NOMO-1 (cell line): ENCODE data around the gene PRPF18.
"Not testable (repeated sequence)": the region's sequence is repeated elsewhere in the genome, so short reads cannot be mapped to it uniquely, and the experiment has no call there.

Experiments
- DNase-seq, 2 experiments: peaks; one replicate each; lab custom pipeline; 2025; ENCODE audit not compliant: unreplicated experiment in 2 of 2; lab: John Stamatoyannopoulos, UW

PRPF18 gene, protein sequence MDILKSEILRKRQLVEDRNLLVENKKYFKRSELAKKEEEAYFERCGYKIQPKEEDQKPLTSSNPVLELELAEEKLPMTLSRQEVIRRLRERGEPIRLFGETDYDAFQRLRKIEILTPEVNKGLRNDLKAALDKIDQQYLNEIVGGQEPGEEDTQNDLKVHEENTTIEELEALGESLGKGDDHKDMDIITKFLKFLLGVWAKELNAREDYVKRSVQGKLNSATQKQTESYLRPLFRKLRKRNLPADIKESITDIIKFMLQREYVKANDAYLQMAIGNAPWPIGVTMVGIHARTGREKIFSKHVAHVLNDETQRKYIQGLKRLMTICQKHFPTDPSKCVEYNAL

DNA sequence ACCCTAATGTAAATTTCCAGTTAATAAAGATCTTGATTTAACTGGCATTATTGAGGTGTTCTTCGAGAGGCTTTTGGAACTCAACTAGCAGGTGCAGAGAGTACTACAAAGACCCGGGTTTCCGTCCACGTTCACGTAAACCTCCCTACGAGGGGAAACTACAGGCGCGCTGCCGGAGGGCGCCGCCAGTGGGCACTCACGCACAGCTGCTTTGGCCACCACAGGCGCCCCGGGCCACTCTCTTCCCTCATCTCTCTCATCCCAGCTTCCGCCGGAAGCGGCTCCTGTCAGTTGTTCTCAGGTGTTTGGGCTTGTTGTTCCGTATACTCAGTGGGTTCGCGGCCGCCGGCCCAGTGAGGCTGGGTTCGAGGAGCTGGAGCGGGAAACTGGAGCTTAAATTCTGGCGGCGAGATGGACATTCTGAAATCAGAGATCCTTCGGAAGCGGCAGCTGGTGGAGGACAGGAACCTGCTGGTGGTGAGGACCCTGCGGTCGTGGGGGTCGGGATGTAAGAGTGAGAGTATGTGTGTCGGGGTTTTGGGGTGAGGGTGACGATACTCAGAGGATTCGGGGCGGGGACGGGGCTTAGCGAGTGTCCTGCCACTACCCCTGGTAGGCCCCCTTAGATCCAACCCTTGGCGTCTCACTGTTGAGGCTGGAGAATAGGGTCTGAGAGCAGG, at the start of gene PRPF18:
PRPF18 (plus strand) TSS at position 290 of the 680 bp plus-strand sequence; CDS start at position 412, 122 bp downstream.
- DNase-seq, result peak; percentile 91 to 93

DNA sequence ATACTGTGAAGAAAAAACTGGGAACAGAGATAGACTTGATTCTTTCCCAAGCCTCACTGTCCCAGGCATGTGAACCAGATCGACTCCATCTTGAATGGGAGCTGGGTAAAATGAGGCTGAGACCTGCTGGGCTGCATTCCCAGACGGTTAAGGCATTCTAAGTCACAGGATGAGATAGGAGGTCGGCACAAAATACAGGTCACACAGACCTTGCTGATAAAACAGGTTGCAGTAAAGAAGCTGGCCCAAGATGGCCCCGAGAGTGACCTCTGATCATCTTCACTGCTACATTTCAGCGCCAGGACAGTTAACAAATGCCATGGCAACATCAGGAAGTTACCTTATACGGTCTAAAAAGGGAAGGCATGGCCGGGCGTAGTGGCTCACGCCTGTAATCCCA, 48.8 kb upstream of the PRPF18 start:
- not testable (repeated sequence) for DNase-seq

DNA sequence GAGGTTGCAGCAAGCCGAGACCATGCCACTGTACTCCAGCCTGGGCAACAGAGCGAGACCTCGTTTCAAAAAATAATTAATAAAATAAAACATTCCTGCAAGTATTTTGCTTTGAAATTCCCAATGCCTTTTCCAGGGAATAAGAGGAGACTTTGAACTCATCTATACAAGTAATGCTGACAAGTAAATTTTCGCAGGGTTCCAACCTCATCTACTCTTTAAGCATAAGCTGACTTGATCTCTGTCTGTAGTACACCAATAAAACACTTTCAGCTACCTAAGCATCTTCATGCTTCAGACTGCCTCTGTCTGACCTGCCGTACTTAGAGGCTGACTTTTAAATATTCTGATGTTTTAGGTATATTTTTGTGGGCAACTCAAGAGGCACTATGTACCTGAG, 44.2 kb upstream of the PRPF18 start:
- DNase-seq, result no peak

DNA sequence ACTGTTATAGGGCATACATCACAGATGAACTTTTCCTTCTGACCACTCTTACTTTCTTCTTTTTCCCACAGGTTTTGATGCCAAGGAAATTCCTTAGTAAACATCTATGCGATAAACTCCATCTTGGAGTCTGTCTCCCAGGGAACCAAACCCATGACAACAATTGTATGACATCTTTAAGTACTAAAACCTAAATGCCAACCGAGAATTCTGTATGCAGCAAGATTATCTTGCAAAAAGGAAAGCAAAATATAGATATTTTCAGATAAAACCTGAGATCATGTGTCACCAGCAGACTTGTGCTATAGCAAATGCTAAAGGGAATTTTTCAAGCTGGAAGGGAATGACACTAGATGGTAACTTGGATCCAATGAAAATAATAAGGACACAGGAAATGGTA, 36.0 kb upstream of the PRPF18 start:
- DNase-seq, result no peak

DNA sequence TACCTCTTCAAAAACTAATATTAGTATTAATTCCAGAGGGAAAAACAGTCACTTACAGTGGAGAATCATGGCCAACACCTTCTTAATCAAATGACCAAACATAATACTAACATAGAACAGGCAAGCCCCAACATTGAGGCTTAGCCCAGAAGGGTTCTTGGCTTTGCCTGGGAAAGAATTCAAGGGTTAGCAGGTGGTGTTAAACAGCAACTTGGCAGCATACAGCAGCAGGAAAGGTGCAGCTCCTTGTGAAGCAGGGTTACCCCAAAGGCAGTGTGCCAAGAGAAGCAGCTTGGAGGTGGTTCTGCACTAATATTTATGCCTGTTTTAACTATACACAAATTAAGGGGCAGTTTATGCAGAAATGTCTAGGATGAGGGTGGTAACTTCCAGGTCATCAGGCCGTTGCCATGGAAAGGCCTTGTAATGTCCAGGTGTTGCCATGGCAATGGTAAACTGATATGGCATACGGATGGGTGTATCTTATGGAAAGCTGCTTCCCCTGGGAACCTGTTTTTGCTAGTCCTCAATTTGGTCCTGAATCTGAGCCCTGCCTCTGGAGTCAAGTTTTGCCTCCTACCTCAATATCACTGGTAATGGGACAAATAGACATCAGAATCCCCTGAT, 30.8 kb upstream of the PRPF18 start:
- DNase-seq, result no peak

DNA sequence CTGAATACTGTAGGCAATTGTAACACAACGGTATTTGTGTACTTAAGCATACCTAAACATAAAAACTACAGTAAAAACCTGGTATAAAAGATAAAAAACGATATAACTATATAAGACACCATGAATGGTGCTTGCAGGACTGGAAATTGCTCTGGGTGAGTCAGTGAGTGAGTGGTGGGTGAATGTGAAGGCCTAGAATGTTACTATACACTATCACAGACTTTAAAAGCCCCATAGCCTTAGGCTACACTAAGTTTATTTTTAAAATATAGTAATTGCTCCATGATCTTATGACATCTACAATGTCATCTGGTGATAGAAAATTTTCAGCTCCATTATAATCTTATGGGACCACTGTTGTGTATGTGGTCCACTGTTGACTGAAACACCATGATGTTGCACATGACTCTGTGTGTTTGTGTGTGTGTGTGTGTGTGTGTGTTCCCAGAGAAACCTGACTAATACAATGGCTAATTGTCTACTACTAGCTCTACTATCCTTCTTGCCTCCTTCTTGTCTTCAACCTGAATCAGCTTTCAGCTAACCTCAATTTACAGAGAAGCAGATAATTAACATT, 27.6 kb upstream of the PRPF18 start:
- no peak for DNase-seq

DNA sequence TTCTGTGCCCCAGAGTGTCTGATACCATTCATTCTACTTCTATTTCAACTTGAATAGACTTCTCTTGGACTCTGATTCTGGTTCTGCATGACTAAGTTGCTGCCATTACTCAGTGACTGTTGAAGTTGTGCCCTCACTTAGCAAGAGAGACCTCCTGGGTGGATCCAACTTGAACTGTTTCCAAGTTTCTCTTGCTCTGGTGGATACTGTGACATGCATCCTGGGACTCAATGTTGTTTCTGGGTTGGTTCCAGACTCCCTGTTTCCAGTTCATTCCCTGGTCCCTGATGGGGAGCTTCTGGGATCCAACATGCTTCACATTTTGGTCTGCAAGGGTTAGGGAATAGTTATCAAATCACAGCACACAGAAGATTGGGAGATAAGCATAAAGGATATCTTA, 26.2 kb upstream of the PRPF18 start:
- DNase-seq, result no peak

DNA sequence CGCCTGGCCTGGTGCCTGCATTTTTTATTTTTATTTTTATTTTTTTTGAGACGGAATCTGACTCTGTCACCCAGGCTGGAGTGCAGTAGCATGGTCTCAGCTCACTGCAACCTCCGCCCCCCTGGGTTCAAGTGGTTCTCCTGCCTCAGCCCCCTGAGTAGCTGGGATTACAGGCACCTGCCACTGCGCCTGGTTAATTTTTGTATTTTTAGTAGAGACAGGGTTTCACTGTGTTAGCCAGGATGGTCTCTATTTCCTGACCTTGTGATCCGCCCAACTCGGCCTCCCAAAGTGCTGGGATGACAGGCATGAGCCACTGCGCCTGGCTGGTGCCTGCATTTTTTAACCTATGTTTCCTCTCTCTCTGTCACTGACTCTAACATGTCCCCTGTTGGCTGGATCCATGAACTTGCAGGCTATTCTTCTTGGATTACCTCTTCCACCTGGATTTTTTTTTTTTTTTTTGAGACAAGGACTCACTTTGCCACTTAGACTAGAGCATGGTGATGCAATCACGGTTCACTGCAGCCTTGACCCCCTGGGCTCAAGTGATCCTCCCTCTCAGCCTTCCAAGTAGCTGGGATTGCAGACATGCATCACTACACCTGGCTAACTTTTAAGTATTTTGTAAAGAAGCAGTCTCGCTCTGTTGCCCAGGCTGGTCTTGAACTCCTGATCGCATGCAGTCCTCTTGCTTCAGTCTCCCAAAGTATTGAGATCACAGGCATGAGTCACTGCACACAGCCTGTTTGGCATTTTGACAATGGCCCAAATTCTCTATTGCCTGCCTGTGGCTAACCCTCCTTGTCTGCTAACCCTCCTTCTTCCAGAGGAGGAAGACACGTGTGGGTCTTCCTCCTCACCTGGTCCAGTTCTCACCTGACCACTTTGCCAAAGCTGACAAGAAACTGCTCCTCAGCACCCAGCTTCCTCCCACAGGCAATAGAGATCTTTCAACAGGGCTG, 23.0 kb upstream of the PRPF18 start:
- no peak for DNase-seq

DNA sequence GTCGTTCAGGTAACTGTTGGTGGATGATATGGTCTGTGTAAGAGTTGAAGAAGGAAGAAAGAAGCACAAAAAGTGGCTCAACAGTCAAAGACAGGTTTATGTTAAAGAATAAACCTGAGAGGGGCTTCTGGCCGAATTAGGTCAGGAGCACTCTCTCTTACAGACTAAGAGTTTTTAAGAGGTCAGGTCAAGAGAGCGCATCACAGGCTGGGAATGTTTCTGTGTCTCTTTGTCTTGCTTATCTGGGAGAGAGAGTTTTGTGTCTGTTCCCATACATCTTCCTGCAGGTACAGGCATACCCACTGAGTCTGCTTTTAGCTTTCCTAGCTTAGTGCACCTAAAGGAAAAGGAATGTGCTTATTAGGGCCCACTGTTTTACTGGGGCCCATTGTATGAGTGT, 22.2 kb upstream of the PRPF18 start:
- no peak for DNase-seq

DNA sequence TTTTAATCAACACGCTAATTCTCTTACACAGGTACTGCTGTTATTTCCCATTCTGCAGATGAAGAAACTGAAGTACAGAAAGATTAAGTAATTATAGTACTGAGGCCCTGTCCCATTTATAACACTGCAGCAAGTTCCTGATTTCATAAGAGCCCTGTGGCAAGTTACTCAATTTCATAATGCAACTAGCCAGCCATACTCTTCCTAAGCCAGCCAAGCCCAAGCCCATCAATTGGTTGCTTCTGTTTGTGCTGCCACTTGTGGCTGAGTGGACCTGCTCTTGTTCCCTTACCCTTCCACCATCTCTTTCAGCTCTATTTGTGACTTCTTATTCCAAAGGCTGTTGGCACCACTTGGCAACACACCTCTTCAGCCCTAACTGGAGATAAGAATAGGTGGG, 19.7 kb upstream of the PRPF18 start:
- DNase-seq, result peak; percentile 96 to 98

DNA sequence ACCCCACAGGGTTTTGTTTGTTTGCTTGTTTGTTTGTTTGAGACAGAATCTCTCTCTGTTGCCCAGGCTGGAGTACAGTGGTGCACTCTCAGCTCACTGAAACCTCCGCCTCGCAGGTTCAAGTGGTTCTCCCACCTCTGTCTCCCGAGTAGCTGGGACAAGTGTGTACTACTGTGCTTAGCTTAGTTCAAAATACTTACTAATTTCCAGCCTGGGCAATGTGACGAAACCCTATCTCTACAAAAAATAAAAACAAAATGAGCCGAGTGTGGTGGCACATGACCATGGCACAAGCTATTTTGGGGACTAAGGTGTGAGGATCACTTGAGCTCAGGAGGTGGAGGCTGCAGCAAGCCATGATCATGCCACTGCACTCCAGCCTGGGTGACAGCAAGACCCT, 15.2 kb upstream of the PRPF18 start:
- DNase-seq, result no peak

DNA sequence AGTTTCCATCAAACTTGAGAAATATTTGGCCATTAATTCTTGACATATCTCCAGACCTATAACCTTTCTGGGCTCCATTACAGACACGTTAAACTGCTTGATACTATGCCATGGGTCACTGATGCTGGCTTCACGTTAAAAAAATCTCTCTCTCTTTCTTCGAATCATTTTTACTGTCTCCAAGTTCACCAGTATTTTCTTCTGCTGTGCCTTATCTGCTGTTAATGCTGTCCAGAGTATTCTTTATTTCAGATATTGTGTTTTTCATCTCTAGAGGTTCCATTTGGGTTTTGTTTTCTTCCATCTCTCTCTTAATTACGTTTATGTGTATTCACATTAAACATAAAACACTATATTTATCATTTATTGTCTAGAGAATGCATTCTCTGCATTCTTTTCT, 12.8 kb upstream of the PRPF18 start:
- DNase-seq, result no peak

DNA sequence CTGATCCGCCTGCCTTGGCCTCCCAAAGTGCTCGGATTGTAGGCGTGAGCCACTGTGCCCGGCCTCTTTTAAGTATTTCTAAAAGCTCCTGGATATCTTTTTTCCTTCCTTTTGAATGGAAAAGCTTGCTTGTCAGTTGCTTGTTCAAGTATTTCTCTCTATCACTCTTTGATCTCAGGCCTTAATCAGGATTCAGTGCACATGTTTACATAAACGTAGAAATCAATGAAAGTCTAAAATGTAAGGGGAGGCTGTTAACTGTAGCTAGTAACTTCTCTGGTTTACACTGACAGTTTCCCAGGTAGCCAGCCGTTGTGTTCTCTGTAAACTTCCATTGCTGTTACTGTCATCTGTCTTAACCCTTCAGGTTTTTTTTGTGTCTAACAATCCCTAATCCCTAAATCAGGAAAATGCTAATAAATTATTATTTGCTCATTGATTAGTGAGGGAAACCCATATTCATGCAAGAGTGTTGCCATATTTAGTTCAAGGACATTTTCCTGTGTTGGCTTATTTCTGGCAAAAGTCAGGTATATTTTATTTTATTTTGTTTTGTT, 1.5 kb upstream of the PRPF18 start:
- no peak for DNase-seq

DNA sequence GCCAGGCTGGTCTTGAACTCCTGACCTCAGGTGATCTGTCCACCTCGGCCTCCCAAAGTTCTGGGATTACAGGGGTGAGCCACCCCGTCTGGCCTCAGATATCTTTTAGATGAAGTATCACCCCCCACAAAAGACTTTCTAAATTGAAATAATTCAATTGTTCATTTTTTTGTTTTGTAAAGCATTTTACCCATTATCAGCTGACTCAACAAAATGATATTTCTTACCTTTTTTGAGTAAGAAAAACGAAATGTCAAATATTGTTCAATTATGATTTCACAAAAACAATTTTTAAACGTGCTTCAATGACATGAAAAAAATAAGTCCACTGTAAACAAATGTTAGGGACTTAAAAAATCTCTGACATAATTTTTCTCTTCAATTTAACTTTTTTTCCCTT, 822 bp upstream of the PRPF18 start:
- no peak for DNase-seq

DNA sequence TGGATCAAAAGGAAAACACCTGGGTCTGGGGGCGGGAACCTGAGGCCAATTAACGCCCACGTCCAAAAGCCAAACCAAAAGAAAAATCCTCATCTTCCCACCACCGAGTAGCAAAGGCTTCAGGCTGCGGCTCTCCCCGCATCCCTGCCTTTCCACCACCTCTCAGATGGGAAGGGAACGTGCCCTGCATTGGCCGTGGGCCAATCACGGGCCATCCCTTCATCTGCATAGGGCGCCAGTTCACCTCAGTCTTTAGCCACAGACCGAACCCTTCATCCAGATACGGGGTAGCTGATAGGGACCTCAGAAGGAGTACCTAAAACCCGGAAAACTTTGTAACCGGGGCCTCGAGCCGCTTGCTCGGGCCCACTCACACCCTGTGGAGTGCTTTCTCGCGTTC, 626 bp downstream of the PRPF18 start:
- no peak for DNase-seq

DNA sequence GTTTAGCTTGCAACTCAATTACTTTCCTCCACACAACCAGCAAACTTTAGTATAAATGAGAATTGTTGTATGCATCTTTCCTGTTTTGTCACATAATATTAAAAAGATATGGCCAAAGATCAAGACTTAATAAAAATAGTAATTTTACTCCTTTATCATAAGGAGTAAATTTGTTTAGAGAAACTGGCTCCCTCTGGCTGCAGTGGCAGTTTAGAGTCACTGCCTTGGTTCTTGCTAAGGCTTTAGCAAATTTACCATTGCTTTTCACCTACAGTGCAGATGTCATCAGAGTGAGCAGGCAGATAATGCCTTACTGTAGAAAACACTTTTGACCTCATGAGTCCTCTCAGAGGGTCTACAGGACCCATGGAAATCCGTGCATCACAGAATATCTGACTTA, 2.6 kb downstream of the PRPF18 start:
- no peak for DNase-seq

DNA sequence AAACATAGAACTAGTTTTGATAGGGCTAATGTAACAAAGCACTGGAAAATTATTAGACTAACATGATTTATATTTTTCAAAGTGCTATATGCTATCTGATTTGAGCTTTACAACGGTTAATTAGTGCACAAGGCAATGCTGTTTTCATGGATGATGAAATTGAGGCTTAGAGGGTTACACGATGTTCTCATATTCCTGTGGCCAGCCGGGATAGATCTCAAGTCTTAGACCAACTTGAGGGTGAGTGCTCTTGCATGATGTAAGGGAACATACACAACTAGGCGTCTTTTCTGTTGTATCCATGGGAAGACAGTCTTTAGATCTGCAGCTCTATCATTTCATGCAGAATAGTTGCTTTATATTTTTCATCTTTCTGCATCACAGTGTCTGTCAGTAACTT, 4.1 kb downstream of the PRPF18 start:
- DNase-seq, result no peak

DNA sequence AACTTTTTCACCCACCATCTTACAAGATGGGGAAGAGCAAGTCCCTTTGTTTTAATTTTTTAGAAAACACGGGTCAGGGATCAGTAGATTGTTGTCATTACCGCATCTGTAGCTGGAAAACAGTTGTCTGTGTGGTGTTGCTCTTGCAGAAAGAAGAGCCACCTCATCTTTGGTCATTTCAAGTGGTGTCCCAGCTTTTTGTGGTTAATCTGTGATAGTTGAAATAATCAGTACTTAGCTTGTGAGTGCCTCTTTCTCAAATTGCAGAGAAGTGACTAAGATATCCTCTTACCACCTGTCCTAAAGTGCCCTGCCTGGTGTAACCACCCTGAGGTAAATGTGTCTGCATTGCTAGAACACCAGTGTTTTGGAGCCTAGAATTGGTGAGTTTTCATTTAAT, 5.5 kb downstream of the PRPF18 start:
- DNase-seq, result no peak

DNA sequence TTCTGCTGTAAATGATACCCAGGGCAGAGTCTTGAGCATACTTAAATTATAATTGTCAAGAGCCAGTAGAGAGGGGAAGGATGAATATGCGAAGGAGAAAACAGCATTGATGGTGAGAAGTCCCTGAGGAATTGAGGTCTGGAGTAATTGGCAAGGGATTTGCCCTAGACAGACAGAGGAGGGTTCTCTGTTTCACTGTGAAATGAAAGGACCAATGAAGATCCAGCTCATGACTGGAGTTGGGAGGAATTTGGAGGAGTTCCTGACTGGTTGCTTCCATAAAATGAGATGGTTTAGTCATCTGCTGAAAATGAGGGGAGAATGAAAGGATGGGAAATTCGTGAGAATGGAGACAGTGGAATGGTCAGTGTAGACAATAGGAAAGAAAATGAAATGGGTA, 6.8 kb downstream of the PRPF18 start:
- no peak for DNase-seq

DNA sequence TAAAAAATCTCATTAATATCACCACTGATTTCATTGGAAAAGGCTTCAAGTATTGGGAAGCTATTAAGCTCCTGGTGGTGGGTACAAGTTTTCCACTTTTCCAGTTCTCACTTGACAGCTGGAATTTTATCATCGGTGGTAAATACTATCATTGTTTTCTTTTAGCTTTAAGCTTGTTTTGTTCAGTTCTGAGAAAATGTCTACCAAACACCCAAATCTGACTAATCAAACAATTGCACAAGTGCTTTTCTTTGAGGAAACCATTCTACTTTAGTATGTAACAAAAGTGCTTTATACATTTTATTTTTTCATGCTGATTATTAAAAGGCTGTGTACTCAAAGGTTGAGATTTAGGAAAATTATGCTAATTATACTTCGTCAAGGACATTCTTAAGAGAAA, 7.9 kb downstream of the PRPF18 start:
- no peak for DNase-seq
